OCI-LY7 (cell line): ENCODE data around the gene SMAP1. TPM values are rescaled to one million over a fixed set of nuclear protein-coding genes. Genes with fewer than 3 reads are reported as not detected.

ENCODE experiments used
- BruUV-seq: library from RNA; stranded (reverse); fragments of 400-500 nt; replicated peaks from 2 replicates; lab custom pipeline; 2021; lab: Mats Ljungman, UMichigan
- CTCF ChIA-PET: fragments of 300-600 bp; sonication (Branson Sonifier 250); formaldehyde crosslinking; loops from one replicate; lab custom pipeline; 2022; ENCODE audit warnings: antibody characterized with exemption; ENCODE audit not compliant: unreplicated experiment; lab: Charles Lee
- POLR2A ChIA-PET: fragments of 300-600 bp; sonication (Branson Sonifier 250); formaldehyde crosslinking; loops from one replicate; lab custom pipeline; 2022; ENCODE audit warnings: antibody characterized with exemption; lab: Charles Lee
- DNase-seq: peaks from one replicate; pipeline ENCODE4 v3.0.0-alpha.2; 2015; ENCODE audit warnings: low spot score
- H2AFZ ChIP-seq: fragments of 200-600 bp; sonication (generic), shearing (Covaris generic); 2 replicates; pipeline ENCODE4 v1.6.1; 2014; ENCODE audit warnings: mild to moderate bottlenecking, antibody characterized with exemption, low read length, moderate library complexity
- H3K27ac ChIP-seq: fragments of 200-600 bp; sonication (generic); 2 replicates; pipeline ENCODE4 v1.5.1; 2014; ENCODE audit warnings: mixed run types, low read depth, mild to moderate bottlenecking, moderate library complexity, low read length, inconsistent platforms; ENCODE audit not compliant: poor library complexity, severe bottlenecking
- H3K36me3 ChIP-seq: fragments of 200-600 bp; sonication (generic); 2 replicates; pipeline ENCODE4 v1.6.1; 2014; ENCODE audit warnings: mild to moderate bottlenecking, antibody characterized with exemption, low read length, moderate library complexity, mixed read lengths; ENCODE audit not compliant: insufficient read depth
- H3K4me1 ChIP-seq: fragments of 200-600 bp; sonication (generic); 2 replicates; pipeline ENCODE4 v1.5.1; 2014; ENCODE audit warnings: mild to moderate bottlenecking, low read length; ENCODE audit not compliant: insufficient read depth, poor library complexity, severe bottlenecking
- H3K4me2 ChIP-seq: fragments of 200-600 bp; sonication (generic); 2 replicates; pipeline ENCODE4 v1.6.1; 2014; ENCODE audit warnings: mild to moderate bottlenecking, low read length
- H3K4me3 ChIP-seq: fragments of 200-600 bp; sonication (generic); 2 replicates; pipeline ENCODE4 v1.5.1; 2014; ENCODE audit warnings: mild to moderate bottlenecking, low read depth, low read length; ENCODE audit not compliant: poor library complexity, severe bottlenecking
- H3K79me2 ChIP-seq: fragments of 200-600 bp; sonication (generic); 2 replicates; pipeline ENCODE4 v1.6.1; 2016; ENCODE audit warnings: low read depth, mild to moderate bottlenecking, low read length, moderate library complexity, mixed read lengths; ENCODE audit not compliant: insufficient read depth
- H3K9me2 ChIP-seq: fragments of 200-600 bp; sonication (generic); 2 replicates; pipeline ENCODE4 v1.6.1; 2016; ENCODE audit warnings: mild to moderate bottlenecking, low read length, mixed read lengths; ENCODE audit not compliant: insufficient read depth
- H3K9me3 ChIP-seq: fragments of 200-600 bp; sonication (generic); 2 replicates; pipeline ENCODE4 v1.6.1; 2014; ENCODE audit warnings: mild to moderate bottlenecking, mixed run types, low read length, mixed read lengths
- H4K20me1 ChIP-seq: fragments of 200-600 bp; sonication (generic); 2 replicates; pipeline ENCODE4 v1.6.1; 2014; ENCODE audit warnings: mild to moderate bottlenecking, antibody characterized with exemption, low read length, moderate library complexity, mixed read lengths; ENCODE audit not compliant: insufficient read depth
- EZH2phosphoT487 ChIP-seq: fragments of 200-600 bp; sonication (generic); IDR thresholded peaks from 2 replicates; pipeline ENCODE4 v1.6.1; 2018; ENCODE audit warnings: low read depth, borderline replicate concordance, mild to moderate bottlenecking, mixed run types, antibody characterized with exemption, low read length, moderate library complexity, mixed read lengths
- intact Hi-C: fragments of 100-400 bp; cut with micrococcal nuclease; formaldehyde crosslinking; loops from one replicate; pipeline ENCODE4 v1.10.0; 2022; ENCODE audit not compliant: unreplicated experiment
- total RNA-seq, 2 experiments: library from RNA; depleted of rRNA in 1 of 2; stranded (reverse); fragments of >200 nt in 1 of 2; shearing (Covaris generic) in 1 of 2; gene quantifications; 2 replicates each; pipeline ENCODE4 v1.2.3, GENCODE V29; 2014 to 2022
- TF ChIP-seq, protein P1 (sequence below): fragments of 200-600 bp; sonication (generic); conservative IDR thresholded peaks from 2 replicates; pipeline ENCODE4 v1.5.1; 2014; ENCODE audit warnings: mild to moderate bottlenecking, antibody characterized with exemption, low read length, moderate library complexity, mixed read lengths

The SMAP1 gene
- total RNA-seq, 2 experiments from 2014 or later = 15.1 to 28.9 TPM

- H3K36me3 ChIP-seq = no peaks in the 10 kb centered on the region
- peaks cover 16% of the 10 kb centered on the region; the same call in 1 of the 2 replicates for H3K9me3 ChIP-seq
- no peak overlapping the region for H3K27ac ChIP-seq
- no peak overlapping the region for H3K4me2 ChIP-seq
- H3K79me2 ChIP-seq = no peaks in the 10 kb centered on the region
- CTCF ChIA-PET = no interaction called here
- intact Hi-C loops = no loop called here
- H3K4me3 ChIP-seq = no peak overlapping the region
- DNase-seq = no peak
- no peaks in the 10 kb centered on the region for H3K9me2 ChIP-seq
- H2AFZ ChIP-seq = no peak overlapping the region
- POLR2A ChIA-PET = no interaction called here
- no peak for TF ChIP-seq EZH2phosphoT487
- TF ChIP-seq, protein P1, sequence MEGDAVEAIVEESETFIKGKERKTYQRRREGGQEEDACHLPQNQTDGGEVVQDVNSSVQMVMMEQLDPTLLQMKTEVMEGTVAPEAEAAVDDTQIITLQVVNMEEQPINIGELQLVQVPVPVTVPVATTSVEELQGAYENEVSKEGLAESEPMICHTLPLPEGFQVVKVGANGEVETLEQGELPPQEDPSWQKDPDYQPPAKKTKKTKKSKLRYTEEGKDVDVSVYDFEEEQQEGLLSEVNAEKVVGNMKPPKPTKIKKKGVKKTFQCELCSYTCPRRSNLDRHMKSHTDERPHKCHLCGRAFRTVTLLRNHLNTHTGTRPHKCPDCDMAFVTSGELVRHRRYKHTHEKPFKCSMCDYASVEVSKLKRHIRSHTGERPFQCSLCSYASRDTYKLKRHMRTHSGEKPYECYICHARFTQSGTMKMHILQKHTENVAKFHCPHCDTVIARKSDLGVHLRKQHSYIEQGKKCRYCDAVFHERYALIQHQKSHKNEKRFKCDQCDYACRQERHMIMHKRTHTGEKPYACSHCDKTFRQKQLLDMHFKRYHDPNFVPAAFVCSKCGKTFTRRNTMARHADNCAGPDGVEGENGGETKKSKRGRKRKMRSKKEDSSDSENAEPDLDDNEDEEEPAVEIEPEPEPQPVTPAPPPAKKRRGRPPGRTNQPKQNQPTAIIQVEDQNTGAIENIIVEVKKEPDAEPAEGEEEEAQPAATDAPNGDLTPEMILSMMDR = no peak
- H4K20me1 ChIP-seq = no peaks in the 10 kb centered on the region
- H3K4me1 ChIP-seq = no peaks in the 10 kb centered on the region
- no TSS peak for BruUV-seq
Observed at GRCh38 chr6:70872469-70872868, 204.8 kb downstream of the SMAP1 start.

- intact Hi-C loops = no loop called here
- no peaks in the 10 kb centered on the region for H3K36me3 ChIP-seq
- no peaks in the 10 kb centered on the region for H3K4me1 ChIP-seq
- ChIA-PET CTCF (no interaction called here), POLR2A (interaction anchor here (0.8 to 1.9 kb wide), 5 partner anchors 11 to 206 kb away, joined by 3 to 5 read pairs (median 3); no protein-coding TSS in a partner anchor)
- no peak overlapping the region for H3K4me2 ChIP-seq
- H3K27ac ChIP-seq = no peak overlapping the region
- H2AFZ ChIP-seq = no peak overlapping the region
- no peak overlapping the region for H3K4me3 ChIP-seq
- H3K9me3 ChIP-seq = peaks cover 16% of the 10 kb centered on the region; the same call in 1 of the 2 replicates
- no peak for DNase-seq
- no TSS peak for BruUV-seq
- no peak for TF ChIP-seq EZH2phosphoT487
- TF ChIP-seq, protein P1 = no peak
- no peaks in the 10 kb centered on the region for H4K20me1 ChIP-seq
- H3K9me2 ChIP-seq = no peaks in the 10 kb centered on the region
- H3K79me2 ChIP-seq = no peaks in the 10 kb centered on the region
Observed at GRCh38 chr6:70874181-70874913, 206.7 kb downstream of the SMAP1 start.

- intact Hi-C loops = no loop called here
- no peak for TF ChIP-seq EZH2phosphoT487
- TF ChIP-seq, protein P1 = no peak
- no peaks in the 10 kb centered on the region for H3K9me2 ChIP-seq
- no peak overlapping the region for H3K4me3 ChIP-seq
- no peaks in the 10 kb centered on the region for H3K9me3 ChIP-seq
- ChIA-PET POLR2A (interaction anchor here (0.6 kb wide), 1 partner anchor 162 kb away, joined by 4 read pairs; no protein-coding TSS in a partner anchor), CTCF (no interaction called here)
- H3K27ac ChIP-seq = no peak overlapping the region
- H3K4me2 ChIP-seq = no peak overlapping the region
- DNase-seq = no peak
- BruUV-seq = no TSS peak
- H3K4me1 ChIP-seq = no peaks in the 10 kb centered on the region
- no peaks in the 10 kb centered on the region for H3K36me3 ChIP-seq
- no peaks in the 10 kb centered on the region for H3K79me2 ChIP-seq
- no peaks in the 10 kb centered on the region for H4K20me1 ChIP-seq
- no peak overlapping the region for H2AFZ ChIP-seq
Observed at GRCh38 chr6:70879496-70879895, 211.8 kb downstream of the SMAP1 start.
